Measurements from ENCODE around the gene LARP1. TPM values are rescaled to one million over a fixed set of nuclear protein-coding genes. Genes with fewer than 3 reads are reported as not detected.

LARP1 gene
- total and polyA plus RNA-seq, 9 of the 15 experiments (the other 6 are each of a cell fraction or from before 2014, with no cell fraction given) = 22.6 to 300 (median 92.0) TPM

DNA sequence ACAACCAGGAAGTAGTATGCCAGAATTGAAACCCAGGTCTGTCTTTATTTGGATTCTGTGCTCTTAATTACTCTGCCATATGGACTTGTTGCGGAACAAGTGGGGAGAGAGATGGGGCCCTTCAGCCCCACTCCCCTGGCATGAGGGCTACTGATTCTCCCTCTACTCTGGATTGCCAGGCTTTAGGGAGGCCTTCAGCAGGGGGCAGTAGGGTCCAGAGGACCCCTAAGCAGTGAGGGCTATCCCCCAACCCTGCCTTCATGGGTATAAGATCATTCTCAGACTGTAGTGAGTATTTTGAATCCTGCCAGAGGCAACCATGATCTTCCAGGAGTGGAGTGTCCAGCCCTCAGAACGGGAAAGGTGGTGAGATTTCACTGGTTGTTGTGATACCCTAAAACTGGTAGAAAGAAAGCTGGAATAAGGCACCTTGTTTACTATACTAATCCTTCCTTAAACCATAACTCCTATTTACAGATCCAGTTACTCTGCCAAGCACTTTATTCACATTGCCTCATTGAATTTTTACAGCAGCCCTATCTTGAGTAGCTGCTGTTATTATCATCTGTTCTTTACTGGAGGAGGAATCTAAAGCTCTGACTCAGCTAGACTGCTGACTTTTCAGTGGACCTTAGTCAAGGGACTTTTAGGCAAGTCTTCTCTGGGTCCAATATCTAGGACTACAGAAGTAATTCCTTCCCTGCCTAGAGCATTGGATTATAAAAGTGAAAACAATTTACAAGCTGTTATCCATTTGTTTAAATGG lies 31.3 kb upstream of the LARP1 start (continued):
- no peak for TF ChIP-seq DDX20 (tag; IDR thresholded peaks at IDR 0.05; ENCODE audit: low read depth)
- no peak for TF ChIP-seq RBM17 (IDR thresholded peaks at IDR 0.05; ENCODE audit: borderline replicate concordance, low read depth, low read length)
- TF ChIP-seq PTTG1 (tag; IDR thresholded peaks at IDR 0.05; ENCODE audit: low read depth) = no peak
- 0 out of 2 replicates have a peak, but pooled peaks have one; percentile 14 for TF ChIP-seq ATF7 (IDR thresholded peaks at IDR 0.05)
- TF ChIP-seq HDAC3 (IDR thresholded peaks at IDR 0.05; ENCODE audit: borderline replicate concordance, partially characterized antibody) = no peak
- TF ChIP-seq SMC3 (conservative IDR thresholded peaks at IDR 0.05; ENCODE audit: insufficient read depth, low read depth, low read length) = no peak
- TF ChIP-seq BRD4 (IDR thresholded peaks at IDR 0.05) = no peak
- peak; percentile 34; the same call in 1 of the 2 replicates for TF ChIP-seq ZNF592 (IDR thresholded peaks at IDR 0.05)
- TF ChIP-seq MCM5 (IDR thresholded peaks at IDR 0.05; ENCODE audit: low read depth) = no peak
- no peak for TF ChIP-seq IFI16 (CRISPR knock-in tag; IDR thresholded peaks at IDR 0.05)
- TF ChIP-seq MAFK (IDR thresholded peaks at IDR 0.05; ENCODE audit: low read length) = peak; percentile 81
- TF ChIP-seq SMAD3 (CRISPR knock-in tag; conservative IDR thresholded peaks at IDR 0.05) = no peak
- TF ChIP-seq LEF1 (IDR thresholded peaks at IDR 0.05) = 0 out of 2 replicates have a peak, but pooled peaks have one; percentile 43
- TF ChIP-seq HDGF (IDR thresholded peaks at IDR 0.05) = no peak
- no peak for TF ChIP-seq ZBED1 (IDR thresholded peaks at IDR 0.05)
- no peak for TF ChIP-seq RBM15 (IDR thresholded peaks at IDR 0.05; ENCODE audit: insufficient read depth, low read length)
- no peak for TF ChIP-seq PCBP1 (IDR thresholded peaks at IDR 0.05; ENCODE audit: low read depth, low read length, poor library complexity, severe bottlenecking)
- TF ChIP-seq RERE (CRISPR knock-in tag; IDR thresholded peaks at IDR 0.05; ENCODE audit: borderline replicate concordance) = no peak
- no peak for TF ChIP-seq RBM14 (IDR thresholded peaks at IDR 0.05; ENCODE audit: borderline replicate concordance, insufficient read depth, low read depth, low read length)
